ENCODE measurements around the gene ST3GAL4. TPM values are rescaled to one million over a fixed set of nuclear protein-coding genes. Genes with fewer than 3 reads are reported as not detected.
"Not testable (repeated sequence)": the region's sequence is repeated elsewhere in the genome, so short reads cannot be mapped to it uniquely, and the experiment has no call there.

Gene ST3GAL4
- total RNA-seq, 1 donor from 2014 or later, result 15.6 TPM

- no peak overlapping the region for H3K27ac Mint-ChIP-seq
- no peaks in the 10 kb centered on the region for H3K9me3 Mint-ChIP-seq
- no peak for DNase-seq (ENCODE audit: low spot score in 2 of 2, unreplicated experiment in 2 of 2)
- no peaks in the 10 kb centered on the region for H3K27me3 Mint-ChIP-seq (ENCODE audit: low read depth)
- no peak for TF ChIP-seq CTCF (IDR thresholded peaks at IDR 0.05; ENCODE audit: unreplicated experiment)
- H3K4me3 Mint-ChIP-seq, result no peak overlapping the region
- peaks cover 23% of the 10 kb centered on the region for H3K4me1 Mint-ChIP-seq
- H3K36me3 Mint-ChIP-seq, result no peaks in the 10 kb centered on the region
Measured at GRCh38 chr11:126380909-126381308, 25.4 kb downstream of the ST3GAL4 start.

GRCh38 chr11:126381960-126382359, 26.5 kb downstream of the ST3GAL4 start:
- not testable (repeated sequence) for DNase-seq (ENCODE audit: low spot score in 2 of 2, unreplicated experiment in 2 of 2); H3K27ac Mint-ChIP-seq; H3K36me3 Mint-ChIP-seq; H3K9me3 Mint-ChIP-seq; H3K27me3 Mint-ChIP-seq (ENCODE audit: low read depth); H3K4me3 Mint-ChIP-seq
- H3K4me1 Mint-ChIP-seq, result peaks cover 23% of the 10 kb centered on the region

GRCh38 chr11:126382641-126383040, 27.2 kb downstream of the ST3GAL4 start:
- H3K9me3 Mint-ChIP-seq; DNase-seq (ENCODE audit: low spot score in 2 of 2, unreplicated experiment in 2 of 2); H3K27me3 Mint-ChIP-seq (ENCODE audit: low read depth); H3K36me3 Mint-ChIP-seq; H3K4me3 Mint-ChIP-seq: not testable (repeated sequence)
- peaks cover 23% of the 10 kb centered on the region for H3K4me1 Mint-ChIP-seq
- peak overlapping the region; percentile 16 for H3K27ac Mint-ChIP-seq

GRCh38 chr11:126383339-126384335, 28.2 kb downstream of the ST3GAL4 start:
- no peak overlapping the region for H3K4me3 Mint-ChIP-seq
- DNase-seq (ENCODE audit: low spot score in 2 of 2, unreplicated experiment in 2 of 2), result no peak
- no peaks in the 10 kb centered on the region for H3K27me3 Mint-ChIP-seq (ENCODE audit: low read depth)
- no peaks in the 10 kb centered on the region for H3K36me3 Mint-ChIP-seq
- H3K27ac Mint-ChIP-seq, result peak overlapping the region; percentile 59
- no peak for TF ChIP-seq CTCF (IDR thresholded peaks at IDR 0.05; ENCODE audit: unreplicated experiment)
- H3K4me1 Mint-ChIP-seq, result peaks cover 24% of the 10 kb centered on the region
- H3K9me3 Mint-ChIP-seq, result no peaks in the 10 kb centered on the region

- Mint-ChIP-seq H3K9me3 (no peaks in the 10 kb centered on the region), H3K4me1 (peaks cover 20% of the 10 kb centered on the region), H3K36me3 (no peaks in the 10 kb centered on the region), H3K4me3 (no peak overlapping the region), H3K27ac (no peak overlapping the region), H3K27me3 (ENCODE audit: low read depth) (no peaks in the 10 kb centered on the region)
- no peak for TF ChIP-seq CTCF (IDR thresholded peaks at IDR 0.05; ENCODE audit: unreplicated experiment)
- DNase-seq (ENCODE audit: low spot score in 2 of 2, unreplicated experiment in 2 of 2), result no peak
Measured at GRCh38 chr11:126384449-126385070, 29.1 kb downstream of the ST3GAL4 start.

GRCh38 chr11:126385991-126386728, 30.7 kb downstream of the ST3GAL4 start:
- DNase-seq (ENCODE audit: low spot score in 2 of 2, unreplicated experiment in 2 of 2), result no peak
- Mint-ChIP-seq H3K9me3 (no peaks in the 10 kb centered on the region), H3K27ac (peak overlapping the region; percentile 6), H3K36me3 (no peaks in the 10 kb centered on the region), H3K4me3 (no peak overlapping the region), H3K4me1 (peaks cover 21% of the 10 kb centered on the region), H3K27me3 (ENCODE audit: low read depth) (no peaks in the 10 kb centered on the region)
- TF ChIP-seq CTCF (IDR thresholded peaks at IDR 0.05; ENCODE audit: unreplicated experiment), result no peak

- H3K4me3 Mint-ChIP-seq; H3K36me3 Mint-ChIP-seq; DNase-seq (ENCODE audit: low spot score in 2 of 2, unreplicated experiment in 2 of 2); H3K27ac Mint-ChIP-seq; H3K27me3 Mint-ChIP-seq (ENCODE audit: low read depth); H3K9me3 Mint-ChIP-seq: not testable (repeated sequence)
- peaks cover 21% of the 10 kb centered on the region for H3K4me1 Mint-ChIP-seq
Measured at GRCh38 chr11:126386729-126387071, 31.2 kb downstream of the ST3GAL4 start.
